Mammary epithelial cell (primary cell): ENCODE measurements around the gene SNTG2.

ENCODE experiments used
- CTCF ChIP-seq, 2 donors: IDR thresholded peaks in 1 of 2; conservative IDR thresholded peaks in 1 of 2; 2 replicates each; pipeline ENCODE4 v1.5.1; 2011 to 2012; ENCODE audit warnings: inconsistent platforms in 2 of 2, low read length in 2 of 2, mild to moderate bottlenecking in 2 of 2, control low read depth in 1 of 2, low read depth in 1 of 2; ENCODE audit not compliant: insufficient read depth in 1 of 2; ENCODE audit errors: extremely low read depth in 1 of 2
- EZH2 ChIP-seq: IDR thresholded peaks from 2 replicates; pipeline ENCODE4 v1.6.1; 2012; ENCODE audit warnings: low read length, inconsistent platforms, borderline replicate concordance

- no peak for TF ChIP-seq CTCF (conservative IDR thresholded peaks at IDR 0.05 in 1 of 2, IDR thresholded peaks at IDR 0.05 in 1 of 2; ENCODE audit: extremely low read depth in 1 of 2, insufficient read depth in 1 of 2, low read depth in 1 of 2, low read length in 2 of 2)
- no peak for TF ChIP-seq EZH2
Observed at GRCh38 chr2:1026141-1026540, 75.5 kb downstream of the SNTG2 start.
